Mesendoderm (in vitro differentiated cells): Measurements from ENCODE around the gene HOXB4.

ENCODE experiments used
- DNase-seq: peaks from one replicate; pipeline ENCODE4 v3.0.0; 2013
- H2AK5ac ChIP-seq: 2 replicates; pipeline ENCODE4 v1.6.1; 2013; ENCODE audit warnings: low read length, inconsistent platforms
- H2BK120ac ChIP-seq: 2 replicates; pipeline ENCODE4 v1.6.1; 2013; ENCODE audit warnings: low read depth, mild to moderate bottlenecking, low read length, moderate library complexity, mixed read lengths
- H2BK15ac ChIP-seq: replicated peaks from 2 replicates; pipeline ENCODE4 v1.6.1; 2013; ENCODE audit warnings: low read depth, mild to moderate bottlenecking, moderate library complexity
- H2BK5ac ChIP-seq: 2 replicates; pipeline ENCODE4 v1.6.1; 2013; ENCODE audit warnings: low read length, inconsistent platforms
- H3K18ac ChIP-seq: 2 replicates; pipeline ENCODE4 v1.6.1; 2013; ENCODE audit warnings: mild to moderate bottlenecking, low read length, mixed read lengths
- H3K23ac ChIP-seq: one replicate; pipeline ENCODE4 v1.6.1; 2013; ENCODE audit warnings: low read length
- H3K27ac ChIP-seq: 2 replicates; pipeline ENCODE4 v1.5.1; 2013; ENCODE audit warnings: low read depth, mild to moderate bottlenecking, inconsistent platforms, low read length, moderate library complexity
- H3K27me3 ChIP-seq: 2 replicates; pipeline ENCODE4 v1.6.1; 2013; ENCODE audit warnings: low read length, control low read depth, mild to moderate bottlenecking, inconsistent platforms; ENCODE audit not compliant: insufficient read depth, poor library complexity
- H3K36me3 ChIP-seq: 2 replicates; pipeline ENCODE4 v1.6.1; 2013; ENCODE audit warnings: low read length, inconsistent platforms; ENCODE audit not compliant: control insufficient read depth, insufficient read depth
- H3K4ac ChIP-seq: one replicate; pipeline ENCODE4 v1.6.1; 2013; ENCODE audit warnings: low read depth, mild to moderate bottlenecking, low read length, moderate library complexity
- H3K4me1 ChIP-seq: 2 replicates; pipeline ENCODE4 v1.6.1; 2013; ENCODE audit warnings: low read depth, low read length, inconsistent platforms; ENCODE audit not compliant: control insufficient read depth
- H3K4me2 ChIP-seq: 2 replicates; pipeline ENCODE4 v1.6.1; 2013; ENCODE audit warnings: low read length
- H3K4me3 ChIP-seq: 2 replicates; pipeline ENCODE4 v1.5.1; 2013; ENCODE audit warnings: mild to moderate bottlenecking, low read length
- H3K56ac ChIP-seq: one replicate; pipeline ENCODE4 v1.6.1; 2013; ENCODE audit warnings: low read length
- H3K79me1 ChIP-seq: 2 replicates; pipeline ENCODE4 v1.6.1; 2013; ENCODE audit warnings: low read length, inconsistent platforms
- H3K79me2 ChIP-seq: 2 replicates; pipeline ENCODE4 v1.6.1; 2013; ENCODE audit warnings: mild to moderate bottlenecking, low read length; ENCODE audit not compliant: control insufficient read depth, insufficient read depth
- H3K9ac ChIP-seq: 2 replicates; pipeline ENCODE4 v1.6.1; 2013; ENCODE audit warnings: low read length, inconsistent platforms
- H4K5ac ChIP-seq: one replicate; pipeline ENCODE4 v1.6.1; 2013; ENCODE audit warnings: low read length
- H4K8ac ChIP-seq: one replicate; pipeline ENCODE4 v1.6.1; 2013; ENCODE audit warnings: low read depth, mild to moderate bottlenecking, control low read depth, low read length, moderate library complexity
- WGBS: extraction: QIAGEN DNeasy Blood & Tissue Kit; methylation state at CpG from one replicate; pipeline ENCODE4 v1.1.7; 2013; ENCODE audit warnings: low lambda C conversion rate, missing lambda C conversion rate; ENCODE audit not compliant: insufficient coverage; ENCODE audit errors: extremely low coverage; 5-methylcytosine and 5-hydroxymethylcytosine counted together

HOXB4 gene

DNA sequence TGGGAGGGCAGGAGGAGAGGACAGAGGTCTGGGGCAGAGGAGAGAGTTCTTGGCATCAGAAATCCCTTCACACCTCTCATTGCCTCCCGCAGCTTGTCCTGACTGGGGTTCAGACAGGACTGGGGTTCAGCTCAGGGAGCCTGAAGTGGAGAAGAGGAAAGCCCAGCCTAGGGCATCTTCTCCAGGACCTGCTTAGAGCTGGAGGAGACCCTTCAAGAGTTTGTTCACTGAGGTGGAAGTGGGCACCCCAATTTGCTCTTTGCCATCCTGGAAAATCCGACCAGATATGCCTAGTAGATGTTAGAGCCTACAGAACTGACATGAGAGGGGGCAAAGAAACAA lies 9.9 kb upstream of the HOXB4 start:
- Histone ChIP-seq H2BK120ac (no peak overlapping the region), H2BK5ac (no peak overlapping the region), H3K18ac (no peak overlapping the region), H3K23ac (no peak overlapping the region), H3K79me2 (no peaks in the 10 kb centered on the region), H3K4me2 (no peak overlapping the region), H3K36me3 (no peaks in the 10 kb centered on the region), H3K4ac (no peak overlapping the region), H3K56ac (no peak overlapping the region), H4K5ac (no peak overlapping the region), H4K8ac (no peak overlapping the region), H3K9ac (no peak overlapping the region), H3K27ac (no peak overlapping the region), H2BK15ac (no peak overlapping the region), H3K27me3 (peaks cover 95% of the 10 kb centered on the region), H2AK5ac (no peak overlapping the region), H3K4me1 (no peaks in the 10 kb centered on the region), H3K4me3 (no peak overlapping the region), H3K79me1 (no peaks in the 10 kb centered on the region)
- WGBS: no CpG with 5 or more reads among the region's 2 CpGs
- DNase-seq: no peak

DNA sequence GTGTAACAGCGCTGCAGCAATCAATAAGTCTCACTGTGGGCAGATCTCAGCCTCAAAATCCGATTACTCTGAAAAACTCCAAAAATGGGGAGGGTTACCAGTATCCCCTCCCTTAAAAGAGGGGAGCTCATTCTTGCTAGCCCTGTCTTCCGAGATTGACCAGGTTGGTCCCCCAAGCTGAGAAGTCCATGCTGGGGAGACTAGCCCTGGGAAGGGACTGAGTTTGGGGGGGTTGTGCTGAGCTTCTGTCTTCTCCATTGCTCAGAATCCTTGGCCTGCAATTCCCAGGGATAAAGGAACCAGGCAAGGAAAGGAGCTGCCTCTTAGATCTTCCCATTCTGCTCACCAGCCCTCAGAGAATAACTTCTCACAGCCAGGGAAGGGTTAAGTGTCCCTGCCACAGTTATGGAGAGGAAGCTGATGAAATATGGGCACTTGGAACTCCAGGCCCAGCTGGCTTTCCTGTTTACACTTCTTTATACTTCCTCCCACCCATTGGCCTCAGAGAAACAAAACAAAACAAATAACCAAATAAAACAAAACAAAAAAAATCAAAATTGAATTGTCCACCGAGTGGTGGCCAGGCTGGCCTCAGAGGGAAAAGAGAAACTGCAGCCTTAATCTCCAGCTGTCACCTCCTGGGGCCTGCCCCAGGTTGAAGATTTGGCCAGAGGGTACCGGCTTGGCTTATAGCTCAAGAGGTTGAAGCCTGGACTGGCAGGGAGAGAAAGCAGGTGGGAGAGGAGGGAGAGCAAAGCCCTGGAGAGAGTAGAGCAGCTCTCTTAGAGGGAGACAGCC lies 9.3 kb upstream of the HOXB4 start:
- Histone ChIP-seq H3K4me2 (no peak overlapping the region), H3K36me3 (no peaks in the 10 kb centered on the region), H2AK5ac (no peak overlapping the region), H3K18ac (no peak overlapping the region), H3K4ac (no peak overlapping the region), H3K9ac (no peak overlapping the region), H3K56ac (no peak overlapping the region), H3K4me3 (no peak overlapping the region), H2BK5ac (no peak overlapping the region), H2BK15ac (no peak overlapping the region), H3K79me1 (no peaks in the 10 kb centered on the region), H3K23ac (no peak overlapping the region), H3K27me3 (peaks cover 95% of the 10 kb centered on the region), H4K8ac (no peak overlapping the region), H3K79me2 (no peaks in the 10 kb centered on the region), H4K5ac (no peak overlapping the region), H3K27ac (no peak overlapping the region), H3K4me1 (no peaks in the 10 kb centered on the region), H2BK120ac (no peak overlapping the region)
- no peak for DNase-seq
- WGBS: no CpG with 5 or more reads among the region's 5 CpGs

DNA sequence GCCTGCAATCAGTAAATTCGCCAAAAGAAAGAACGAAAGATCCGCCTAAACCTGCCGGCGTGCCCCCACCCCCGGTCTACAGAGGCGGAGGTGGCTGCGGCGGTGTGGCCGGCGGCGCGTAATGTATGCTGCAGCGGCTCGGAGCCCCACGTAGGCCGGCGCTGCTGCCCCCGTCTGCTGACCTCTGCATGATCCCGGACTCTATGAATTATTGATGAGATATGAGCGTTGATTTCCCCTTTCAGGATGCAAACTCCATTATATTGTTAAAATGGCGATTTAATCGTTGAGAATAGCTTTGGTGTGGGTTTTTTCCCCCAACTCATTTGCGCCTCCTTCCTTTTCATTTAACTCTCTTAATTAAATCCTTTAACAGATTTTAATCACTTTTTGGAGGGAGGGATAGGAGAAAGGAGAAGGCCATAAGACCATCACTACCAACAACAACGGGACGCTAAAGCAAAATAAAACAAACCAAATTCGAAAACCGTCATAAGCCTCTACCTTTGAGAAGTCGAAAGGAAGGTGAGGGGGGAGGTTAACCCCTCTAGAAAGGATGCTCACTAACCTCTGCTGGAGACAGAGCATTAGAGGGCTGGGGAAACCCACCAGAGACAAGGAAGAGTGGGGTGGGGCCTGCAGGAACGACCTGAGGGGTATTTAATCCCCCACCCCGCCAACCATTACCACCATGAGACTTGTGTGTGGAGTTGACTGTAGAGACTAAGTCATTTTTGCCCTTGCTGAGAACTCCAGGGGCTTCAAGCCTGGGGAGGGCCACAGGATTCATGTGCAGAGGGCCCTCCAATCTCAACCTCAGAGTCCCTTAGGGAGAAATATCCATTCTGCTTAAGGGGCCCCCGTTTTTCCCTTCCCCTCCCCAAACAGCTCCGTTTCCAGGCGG lies 8.5 kb upstream of the HOXB4 start:
- Histone ChIP-seq H2BK120ac (no peak overlapping the region), H4K8ac (no peak overlapping the region), H3K4me3 (no peak overlapping the region), H2AK5ac (no peak overlapping the region), H3K4ac (no peak overlapping the region), H3K23ac (no peak overlapping the region), H3K36me3 (no peaks in the 10 kb centered on the region), H2BK5ac (no peak overlapping the region), H3K18ac (no peak overlapping the region), H3K27ac (no peak overlapping the region), H3K79me2 (no peaks in the 10 kb centered on the region), H3K4me2 (no peak overlapping the region), H3K79me1 (no peaks in the 10 kb centered on the region), H2BK15ac (no peak overlapping the region), H4K5ac (no peak overlapping the region), H3K56ac (no peak overlapping the region), H3K9ac (no peak overlapping the region), H3K4me1 (no peaks in the 10 kb centered on the region), H3K27me3 (peaks cover 96% of the 10 kb centered on the region)
- DNase-seq: no peak
- WGBS: no CpG with 5 or more reads among the region's 34 CpGs

DNA sequence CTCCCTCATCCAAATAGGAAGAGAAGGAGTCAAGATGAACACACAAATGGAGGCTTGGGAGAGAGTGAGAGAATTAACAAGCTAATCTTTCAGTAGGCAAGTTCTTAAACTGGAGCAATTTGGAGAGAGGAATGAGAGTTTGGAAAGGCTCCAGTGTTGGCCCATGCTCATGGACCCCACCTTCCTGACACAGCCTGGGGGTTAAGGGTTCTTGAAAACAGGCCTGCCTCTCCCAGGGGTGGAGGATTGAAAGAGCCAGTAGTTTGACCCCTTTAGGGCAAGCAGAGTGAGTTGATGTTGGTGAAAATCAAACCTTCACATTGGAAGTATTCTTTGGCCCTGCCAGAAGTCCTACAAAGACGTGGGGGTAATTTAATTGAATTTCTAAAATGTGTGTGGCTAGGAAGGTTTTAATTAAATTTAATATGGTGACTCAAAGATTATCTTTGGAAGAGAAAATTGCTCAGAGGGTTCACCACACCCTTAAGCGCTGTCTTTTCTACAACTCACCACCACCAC lies 6.1 kb upstream of the HOXB4 start:
- Histone ChIP-seq H2BK15ac (no peak overlapping the region), H3K4me1 (no peaks in the 10 kb centered on the region), H3K56ac (no peak overlapping the region), H3K9ac (no peak overlapping the region), H3K79me1 (no peaks in the 10 kb centered on the region), H3K27ac (no peak overlapping the region), H2BK120ac (no peak overlapping the region), H3K4ac (no peak overlapping the region), H3K23ac (no peak overlapping the region), H4K5ac (no peak overlapping the region), H3K4me3 (no peak overlapping the region), H3K27me3 (peaks cover 96% of the 10 kb centered on the region), H2BK5ac (no peak overlapping the region), H3K4me2 (no peak overlapping the region), H3K36me3 (no peaks in the 10 kb centered on the region), H4K8ac (no peak overlapping the region), H3K18ac (no peak overlapping the region), H2AK5ac (no peak overlapping the region), H3K79me2 (no peaks in the 10 kb centered on the region)
- WGBS: no CpG with 5 or more reads among the region's 2 CpGs
- DNase-seq: no peak

DNA sequence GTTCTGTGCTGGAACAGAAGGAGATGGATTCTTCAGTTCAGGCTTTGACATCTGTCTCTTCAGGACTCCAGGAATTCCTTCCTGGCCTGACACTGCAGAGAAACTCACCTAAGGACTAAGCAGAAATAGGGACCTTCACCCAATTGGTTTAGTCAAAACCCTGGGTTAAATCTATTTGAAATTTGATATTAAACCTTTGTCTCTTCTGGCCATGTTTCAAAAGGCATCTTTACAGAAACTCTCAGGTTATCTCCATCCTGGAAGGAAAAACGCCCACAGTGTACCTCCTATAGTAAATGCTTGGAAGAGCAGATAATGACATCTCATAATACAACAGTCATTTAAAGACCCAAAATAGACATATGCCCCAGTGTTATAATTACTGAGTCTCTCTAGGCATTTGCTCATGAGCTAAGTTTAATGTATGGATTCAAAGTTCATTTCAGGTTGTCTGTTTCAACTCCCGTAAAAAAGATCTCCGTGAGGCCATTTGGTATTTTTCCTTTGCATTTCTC lies 5.6 kb upstream of the HOXB4 start:
- no peak overlapping the region for H2AK5ac ChIP-seq
- no peaks in the 10 kb centered on the region for H3K79me1 ChIP-seq
- no peak overlapping the region for H2BK5ac ChIP-seq
- H2BK15ac ChIP-seq: no peak overlapping the region
- H3K4me2 ChIP-seq: no peak overlapping the region
- peaks cover 96% of the 10 kb centered on the region for H3K27me3 ChIP-seq
- H3K4me3 ChIP-seq: no peak overlapping the region
- no peak overlapping the region for H4K8ac ChIP-seq
- no peaks in the 10 kb centered on the region for H3K36me3 ChIP-seq
- H3K4ac ChIP-seq: no peak overlapping the region
- H3K27ac ChIP-seq: no peak overlapping the region
- no peaks in the 10 kb centered on the region for H3K79me2 ChIP-seq
- DNase-seq: no peak
- WGBS: no CpG with 5 or more reads among the region's 3 CpGs
- H4K5ac ChIP-seq: no peak overlapping the region
- H3K4me1 ChIP-seq: no peaks in the 10 kb centered on the region
- H3K56ac ChIP-seq: no peak overlapping the region
- no peak overlapping the region for H3K23ac ChIP-seq
- H3K18ac ChIP-seq: no peak overlapping the region
- no peak overlapping the region for H2BK120ac ChIP-seq
- H3K9ac ChIP-seq: no peak overlapping the region
